Measurements from ENCODE around the gene GOLPH3L. TPM values are rescaled to one million over a fixed set of nuclear protein-coding genes. Genes with fewer than 3 reads are reported as not detected.
"Not testable (repeated sequence)": the region's sequence is repeated elsewhere in the genome, so short reads cannot be mapped to it uniquely, and the experiment has no call there.

Gene GOLPH3L
- total RNA-seq, 1 donor from 2014 or later, result 29.3 TPM

DNA sequence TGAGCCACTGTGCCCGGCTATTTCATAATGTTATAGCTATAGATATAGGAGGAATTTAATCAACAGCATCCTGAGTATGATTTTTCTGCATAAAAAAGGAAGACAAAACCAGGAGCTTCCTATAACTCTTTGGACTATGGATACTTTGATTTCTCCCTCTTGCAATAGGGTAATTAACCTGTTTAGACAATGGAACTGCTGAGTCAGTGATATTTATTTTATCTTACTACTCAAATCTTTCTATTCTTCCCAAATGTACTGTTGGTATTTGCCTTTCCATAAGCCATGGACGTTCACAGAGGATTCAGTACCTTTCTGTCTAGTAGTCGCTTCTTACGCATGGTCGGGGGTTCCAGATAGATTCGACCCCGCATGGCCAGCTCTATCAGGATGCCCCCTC lies 33.6 kb downstream of the GOLPH3L start:
- H3K9me3 ChIP-seq (ENCODE audit: low read depth), result no peaks in the 10 kb centered on the region
- no peak for DNase-seq (ENCODE audit: low spot score)
- TF ChIP-seq EZH2phosphoT487 (IDR thresholded peaks at IDR 0.05) (no peak), EZH2 (IDR thresholded peaks at IDR 0.05) (no peak)
- Mint-ChIP-seq H3K4me3 (no peak overlapping the region), H3K36me3 (peaks cover 22% of the 10 kb centered on the region), H3K9me3 (no peaks in the 10 kb centered on the region), H3K27me3 (ENCODE audit: insufficient read depth, low read depth) (no peaks in the 10 kb centered on the region), H3K27ac (no peak overlapping the region), H3K4me1 (no peaks in the 10 kb centered on the region)
- no peaks in the 10 kb centered on the region for H4K20me1 ChIP-seq (ENCODE audit: low read depth)
- no peaks in the 10 kb centered on the region for H3F3A ChIP-seq (ENCODE audit: low read depth)
- H3K36me3 ChIP-seq, result peaks cover 5% of the 10 kb centered on the region
- H2AFZ ChIP-seq (replicated peaks), result no peak overlapping the region
- no peak overlapping the region for H3K27ac ChIP-seq
- no peaks in the 10 kb centered on the region for H3K4me1 ChIP-seq
- no peaks in the 10 kb centered on the region for H3K79me2 ChIP-seq (ENCODE audit: low read depth)
- no peak overlapping the region for H3K4me2 ChIP-seq
- no peaks in the 10 kb centered on the region for H3K27me3 ChIP-seq
- no peak overlapping the region for H3K4me3 ChIP-seq
- H3K9ac ChIP-seq, result no peak overlapping the region

DNA sequence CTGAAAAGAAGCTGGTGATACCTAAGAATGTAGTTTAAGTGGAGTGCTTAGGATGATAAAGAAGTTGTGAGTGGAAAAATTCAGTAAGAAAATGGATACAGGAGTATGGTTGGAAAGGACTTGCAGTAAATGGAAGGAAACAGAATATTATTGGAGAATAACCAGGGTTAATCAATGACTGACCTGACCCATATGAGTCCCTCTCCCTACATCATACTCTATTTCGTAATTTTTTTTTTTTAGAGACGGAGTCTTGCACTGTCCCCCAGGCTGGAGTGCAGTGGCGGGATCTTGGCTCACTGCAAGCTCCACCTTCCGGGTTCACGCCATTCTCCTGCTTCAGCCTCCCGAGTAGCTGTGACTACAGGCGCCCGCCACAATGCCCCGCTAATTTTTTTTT lies 34.1 kb downstream of the GOLPH3L start:
- Mint-ChIP-seq H3K27ac (no peak overlapping the region), H3K36me3 (peaks cover 21% of the 10 kb centered on the region), H3K4me3 (no peak overlapping the region), H3K9me3 (no peaks in the 10 kb centered on the region), H3K4me1 (no peaks in the 10 kb centered on the region), H3K27me3 (ENCODE audit: insufficient read depth, low read depth) (no peaks in the 10 kb centered on the region)
- DNase-seq (ENCODE audit: low spot score), result no peak
- Histone ChIP-seq H3K27me3 (no peaks in the 10 kb centered on the region), H3K4me3 (no peak overlapping the region), H2AFZ (replicated peaks) (no peak overlapping the region), H3K36me3 (peaks cover 5% of the 10 kb centered on the region), H3K4me2 (no peak overlapping the region), H3K9me3 (ENCODE audit: low read depth) (no peaks in the 10 kb centered on the region), H3F3A (ENCODE audit: low read depth) (no peaks in the 10 kb centered on the region), H3K27ac (no peak overlapping the region), H4K20me1 (ENCODE audit: low read depth) (no peaks in the 10 kb centered on the region), H3K79me2 (ENCODE audit: low read depth) (no peaks in the 10 kb centered on the region), H3K9ac (no peak overlapping the region), H3K4me1 (no peaks in the 10 kb centered on the region)
- TF ChIP-seq, protein P1, sequence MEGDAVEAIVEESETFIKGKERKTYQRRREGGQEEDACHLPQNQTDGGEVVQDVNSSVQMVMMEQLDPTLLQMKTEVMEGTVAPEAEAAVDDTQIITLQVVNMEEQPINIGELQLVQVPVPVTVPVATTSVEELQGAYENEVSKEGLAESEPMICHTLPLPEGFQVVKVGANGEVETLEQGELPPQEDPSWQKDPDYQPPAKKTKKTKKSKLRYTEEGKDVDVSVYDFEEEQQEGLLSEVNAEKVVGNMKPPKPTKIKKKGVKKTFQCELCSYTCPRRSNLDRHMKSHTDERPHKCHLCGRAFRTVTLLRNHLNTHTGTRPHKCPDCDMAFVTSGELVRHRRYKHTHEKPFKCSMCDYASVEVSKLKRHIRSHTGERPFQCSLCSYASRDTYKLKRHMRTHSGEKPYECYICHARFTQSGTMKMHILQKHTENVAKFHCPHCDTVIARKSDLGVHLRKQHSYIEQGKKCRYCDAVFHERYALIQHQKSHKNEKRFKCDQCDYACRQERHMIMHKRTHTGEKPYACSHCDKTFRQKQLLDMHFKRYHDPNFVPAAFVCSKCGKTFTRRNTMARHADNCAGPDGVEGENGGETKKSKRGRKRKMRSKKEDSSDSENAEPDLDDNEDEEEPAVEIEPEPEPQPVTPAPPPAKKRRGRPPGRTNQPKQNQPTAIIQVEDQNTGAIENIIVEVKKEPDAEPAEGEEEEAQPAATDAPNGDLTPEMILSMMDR (IDR thresholded peaks at IDR 0.05), result no peak
- TF ChIP-seq EZH2phosphoT487 (IDR thresholded peaks at IDR 0.05) (no peak), EZH2 (IDR thresholded peaks at IDR 0.05) (no peak)

DNA sequence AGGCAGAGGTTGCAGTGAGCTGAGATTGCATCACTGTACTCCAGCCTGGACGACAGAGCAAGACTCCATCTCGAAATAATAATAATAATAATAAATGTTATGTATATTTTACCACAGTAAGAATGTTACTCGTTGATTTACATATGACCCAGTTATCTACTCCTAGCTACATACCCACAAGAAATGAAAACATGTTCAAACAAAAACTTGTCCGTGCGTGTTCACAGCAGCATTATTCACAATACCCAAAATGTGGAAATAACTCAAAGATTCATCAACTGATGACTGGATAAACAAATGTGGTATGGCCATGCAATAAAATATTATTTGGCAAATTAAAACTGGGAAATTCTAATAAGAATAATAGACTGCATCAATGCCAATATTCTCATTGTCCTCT lies 35.8 kb downstream of the GOLPH3L start:
- no peaks in the 10 kb centered on the region for H3K4me1 ChIP-seq
- H2AFZ ChIP-seq (replicated peaks), result no peak overlapping the region
- DNase-seq (ENCODE audit: low spot score), result no peak
- H3K79me2 ChIP-seq (ENCODE audit: low read depth), result no peaks in the 10 kb centered on the region
- H3K9ac ChIP-seq, result no peak overlapping the region
- no peak overlapping the region for H3K27ac ChIP-seq
- Mint-ChIP-seq H3K36me3 (peaks cover 18% of the 10 kb centered on the region), H3K4me1 (no peaks in the 10 kb centered on the region), H3K9me3 (no peaks in the 10 kb centered on the region), H3K27me3 (ENCODE audit: insufficient read depth, low read depth) (no peaks in the 10 kb centered on the region), H3K27ac (no peak overlapping the region), H3K4me3 (no peak overlapping the region)
- H4K20me1 ChIP-seq (ENCODE audit: low read depth), result no peaks in the 10 kb centered on the region
- no peak overlapping the region for H3K4me3 ChIP-seq
- no peak overlapping the region for H3K4me2 ChIP-seq
- no peaks in the 10 kb centered on the region for H3F3A ChIP-seq (ENCODE audit: low read depth)
- H3K9me3 ChIP-seq (ENCODE audit: low read depth), result no peaks in the 10 kb centered on the region
- TF ChIP-seq, protein P1 (IDR thresholded peaks at IDR 0.05), result no peak
- TF ChIP-seq EZH2 (IDR thresholded peaks at IDR 0.05), result no peak
- no peak for TF ChIP-seq EZH2phosphoT487 (IDR thresholded peaks at IDR 0.05)
- no peaks in the 10 kb centered on the region for H3K27me3 ChIP-seq
- H3K36me3 ChIP-seq, result peaks cover 5% of the 10 kb centered on the region

DNA sequence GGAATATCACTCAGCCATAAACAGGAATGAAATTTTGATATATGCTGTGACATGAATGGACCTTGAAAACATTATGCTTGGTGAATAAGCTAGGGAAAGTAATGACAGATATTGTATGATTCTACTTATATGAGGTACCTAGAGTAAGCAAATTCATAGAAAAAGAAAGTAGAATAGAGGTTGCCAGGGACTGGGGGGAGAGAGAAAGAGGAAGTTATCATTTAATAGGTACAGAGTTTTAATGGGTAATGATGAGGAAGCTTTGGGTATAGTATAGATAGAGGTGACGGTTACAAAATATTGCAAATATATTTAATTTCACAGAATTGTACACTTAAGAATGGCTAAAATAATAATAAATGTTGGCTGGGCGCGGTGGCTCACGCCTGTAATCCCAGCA lies 36.4 kb downstream of the GOLPH3L start:
- no peak overlapping the region for H3K4me2 ChIP-seq
- H3K27me3 ChIP-seq, result no peaks in the 10 kb centered on the region
- TF ChIP-seq EZH2phosphoT487 (IDR thresholded peaks at IDR 0.05) (no peak), EZH2 (IDR thresholded peaks at IDR 0.05) (no peak)
- TF ChIP-seq, protein P1 (IDR thresholded peaks at IDR 0.05), result no peak
- no peak overlapping the region for H3K4me3 ChIP-seq
- peaks cover 5% of the 10 kb centered on the region for H3K36me3 ChIP-seq
- no peak overlapping the region for H2AFZ ChIP-seq (replicated peaks)
- no peak overlapping the region for H3K27ac ChIP-seq
- no peak overlapping the region for H3K9ac ChIP-seq
- H3K4me1 ChIP-seq, result no peaks in the 10 kb centered on the region
- H4K20me1 ChIP-seq (ENCODE audit: low read depth), result no peaks in the 10 kb centered on the region
- Mint-ChIP-seq H3K36me3 (peaks cover 18% of the 10 kb centered on the region), H3K9me3 (no peaks in the 10 kb centered on the region), H3K4me1 (no peaks in the 10 kb centered on the region), H3K4me3 (no peak overlapping the region), H3K27ac (no peak overlapping the region), H3K27me3 (ENCODE audit: insufficient read depth, low read depth) (no peaks in the 10 kb centered on the region)
- H3K79me2 ChIP-seq (ENCODE audit: low read depth), result no peaks in the 10 kb centered on the region
- no peak for DNase-seq (ENCODE audit: low spot score)
- no peaks in the 10 kb centered on the region for H3F3A ChIP-seq (ENCODE audit: low read depth)
- H3K9me3 ChIP-seq (ENCODE audit: low read depth), result no peaks in the 10 kb centered on the region

DNA sequence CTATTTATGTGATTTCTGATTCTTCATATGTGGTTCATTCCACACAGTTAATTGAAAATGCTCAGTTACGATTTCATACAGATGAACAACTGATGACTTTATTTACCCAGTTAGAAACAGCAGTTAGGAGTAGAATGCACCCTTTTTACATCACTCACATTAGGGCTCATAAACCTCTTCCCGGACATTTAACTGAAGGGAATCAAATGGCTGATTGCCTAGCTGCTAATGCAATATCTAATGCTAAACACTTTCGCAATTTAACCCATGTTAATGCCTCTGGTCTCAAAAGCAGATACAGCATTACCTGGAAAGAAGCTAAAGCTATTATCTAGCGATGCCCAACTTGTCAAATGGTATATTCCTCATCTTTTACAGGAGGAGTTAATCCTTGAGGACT lies 39.9 kb downstream of the GOLPH3L start:
- not testable (repeated sequence) for H3K9me3 ChIP-seq (ENCODE audit: low read depth); H3K79me2 ChIP-seq (ENCODE audit: low read depth); H3K27ac Mint-ChIP-seq; H3K27me3 Mint-ChIP-seq (ENCODE audit: insufficient read depth, low read depth); H3K9me3 Mint-ChIP-seq; H3K4me2 ChIP-seq; H3K27ac ChIP-seq; H3F3A ChIP-seq (ENCODE audit: low read depth); H3K4me1 Mint-ChIP-seq; H4K20me1 ChIP-seq (ENCODE audit: low read depth); H3K4me3 ChIP-seq; H3K36me3 ChIP-seq; H3K4me1 ChIP-seq; H3K9ac ChIP-seq; H3K4me3 Mint-ChIP-seq; H3K27me3 ChIP-seq; DNase-seq (ENCODE audit: low spot score); H2AFZ ChIP-seq (replicated peaks)
- H3K36me3 Mint-ChIP-seq, result peaks cover 14% of the 10 kb centered on the region

DNA sequence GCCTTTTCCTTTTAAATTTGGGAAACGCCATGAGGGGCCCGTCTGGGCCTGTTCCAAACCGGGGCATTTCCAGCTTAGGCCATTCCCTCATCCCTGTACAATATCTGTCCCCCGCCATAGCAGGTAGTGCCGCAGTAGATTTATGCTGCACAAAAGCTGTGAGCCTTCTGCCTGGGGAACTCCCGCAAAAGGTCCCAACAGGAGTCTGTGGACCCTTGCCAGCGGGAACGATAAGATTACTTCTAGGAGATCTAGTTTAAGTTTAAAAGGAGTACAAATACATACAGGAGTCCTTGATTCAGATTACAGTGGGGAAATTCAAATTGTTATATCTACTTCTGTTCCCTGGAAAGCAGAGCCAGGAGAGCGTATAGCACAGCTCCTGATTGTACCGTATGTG lies 42.3 kb downstream of the GOLPH3L start:
- H3K4me3 Mint-ChIP-seq; H3F3A ChIP-seq (ENCODE audit: low read depth); H3K9me3 Mint-ChIP-seq; DNase-seq (ENCODE audit: low spot score); H4K20me1 ChIP-seq (ENCODE audit: low read depth); H3K36me3 Mint-ChIP-seq; H3K9me3 ChIP-seq (ENCODE audit: low read depth); H3K27ac ChIP-seq; H3K4me3 ChIP-seq; H3K9ac ChIP-seq; H3K27me3 Mint-ChIP-seq (ENCODE audit: insufficient read depth, low read depth); H3K36me3 ChIP-seq; H2AFZ ChIP-seq (replicated peaks); H3K4me1 Mint-ChIP-seq; H3K4me1 ChIP-seq; H3K4me2 ChIP-seq; H3K27me3 ChIP-seq; H3K79me2 ChIP-seq (ENCODE audit: low read depth); H3K27ac Mint-ChIP-seq: not testable (repeated sequence)

Data from neural progenitor cell (in vitro differentiated cells).